ENCODE data around the gene BEST3. TPM values are rescaled to one million over a fixed set of nuclear protein-coding genes. Genes with fewer than 3 reads are reported as not detected.

Gene BEST3
- total and polyA plus RNA-seq, 2 donors (not counting 3 experiments of a cell fraction or from before 2014, with no cell fraction given), result 0.12 to 0.18 TPM

- Histone ChIP-seq H3K36me3 (ENCODE audit: control insufficient read depth in 2 of 2, extremely low read depth in 1 of 2, insufficient read depth in 2 of 2, low read length in 2 of 2) (no peaks in the 10 kb centered on the region), H3K4me2 (ENCODE audit: insufficient read depth, low read length) (no peak overlapping the region), H3K9ac (replicated peaks; ENCODE audit: extremely low read depth, insufficient read depth, low read length) (no peak overlapping the region), H3K9me3 (replicated peaks; ENCODE audit: control insufficient read depth, insufficient read depth, low read length) (no peaks in the 10 kb centered on the region), H4K20me1 (replicated peaks; ENCODE audit: control insufficient read depth, extremely low read depth, insufficient read depth, low read length) (no peaks in the 10 kb centered on the region), H3K4me3 (replicated peaks in 1 of 3; ENCODE audit: insufficient read depth in 1 of 3, low read depth in 1 of 3, low read length in 3 of 3) (no peak overlapping the region), H3K4me1 (ENCODE audit: control insufficient read depth, extremely low read depth, insufficient read depth, low read length) (peaks cover 3% of the 10 kb centered on the region), H3K27ac (ENCODE audit: insufficient read depth, low read depth, low read length) (no peak overlapping the region), H2AFZ (ENCODE audit: low read depth, low read length) (no peak overlapping the region), H3K27me3 (ENCODE audit: control insufficient read depth in 2 of 2, insufficient read depth in 2 of 2, low read length in 2 of 2) (no peaks in the 10 kb centered on the region), H3K9me1 (replicated peaks; ENCODE audit: control insufficient read depth, extremely low read depth, insufficient read depth, low read length) (no peaks in the 10 kb centered on the region), H3K79me2 (ENCODE audit: control insufficient read depth, insufficient read depth, low read length) (no peaks in the 10 kb centered on the region)
- DNase-seq (ENCODE audit: low read depth, low spot score) (no peak), FAIRE-seq (no peak)
- dilution Hi-C loops (cut with MboI; ENCODE audit: extremely low pct_ligation_motif_present, low sequenced_read_pairs), result no loop called here
- no TSS peak for BruUV-seq (replicated peaks)
- TF ChIP-seq FOS (IDR thresholded peaks at IDR 0.05; ENCODE audit: borderline replicate concordance, insufficient read depth, low read length) (no peak), POLR2A (IDR thresholded peaks at IDR 0.05; ENCODE audit: low read depth, low read length) (no peak), MAX (IDR thresholded peaks at IDR 0.05; ENCODE audit: insufficient read depth, insufficient read length) (no peak), GATA2 (IDR thresholded peaks at IDR 0.05; ENCODE audit: insufficient read depth, insufficient read length, low read depth, low read length) (no peak), MYC (IDR thresholded peaks at IDR 0.05; ENCODE audit: low read depth, low read length) (no peak), JUN (IDR thresholded peaks at IDR 0.05; ENCODE audit: borderline replicate concordance, insufficient read depth, insufficient read length, low read depth) (no peak), CTCF (IDR thresholded peaks at IDR 0.05; ENCODE audit: extremely low read depth in 1 of 2, insufficient read depth in 1 of 2, low read depth in 1 of 2, low read length in 2 of 2) (no peak), EZH2 (IDR thresholded peaks at IDR 0.05; ENCODE audit: borderline replicate concordance, low read depth, low read length, severe bottlenecking) (no peak), POLR2AphosphoS5 (IDR thresholded peaks at IDR 0.05; ENCODE audit: insufficient read depth, low read depth, low read length) (no peak)
- intact Hi-C loops (cut with micrococcal nuclease), result no loop called here
- ChIA-PET POLR2A (no interaction called here), CTCF (interaction anchor here (0.9 kb wide), 1 partner anchor 61 kb away, joined by 3 read pairs; no protein-coding TSS in a partner anchor)
Observed at GRCh38 chr12:69682110-69682755, 16.9 kb downstream of the BEST3 start.
